ENCODE measurements around the gene RARS2. TPM values are rescaled to one million over a fixed set of nuclear protein-coding genes. Genes with fewer than 3 reads are reported as not detected.
A peak's percentile ranks its signal among the peaks of the same experiment; 100 is the strongest.

Gene RARS2
- total RNA-seq, 1 experiment from 2014 or later: 47.2 TPM

GRCh38 chr6:87484491-87484890 is 105.3 kb downstream of the RARS2 start:
- POLR2A ChIA-PET (ENCODE audit: low non-redundant PET): no interaction called here
- H3K9me3 ChIP-seq (ENCODE audit: low read depth, low read length, poor library complexity, severe bottlenecking): peaks cover 5% of the 10 kb centered on the region
- DNase-seq (ENCODE audit: low spot score): no peak
- TF ChIP-seq, protein P1, sequence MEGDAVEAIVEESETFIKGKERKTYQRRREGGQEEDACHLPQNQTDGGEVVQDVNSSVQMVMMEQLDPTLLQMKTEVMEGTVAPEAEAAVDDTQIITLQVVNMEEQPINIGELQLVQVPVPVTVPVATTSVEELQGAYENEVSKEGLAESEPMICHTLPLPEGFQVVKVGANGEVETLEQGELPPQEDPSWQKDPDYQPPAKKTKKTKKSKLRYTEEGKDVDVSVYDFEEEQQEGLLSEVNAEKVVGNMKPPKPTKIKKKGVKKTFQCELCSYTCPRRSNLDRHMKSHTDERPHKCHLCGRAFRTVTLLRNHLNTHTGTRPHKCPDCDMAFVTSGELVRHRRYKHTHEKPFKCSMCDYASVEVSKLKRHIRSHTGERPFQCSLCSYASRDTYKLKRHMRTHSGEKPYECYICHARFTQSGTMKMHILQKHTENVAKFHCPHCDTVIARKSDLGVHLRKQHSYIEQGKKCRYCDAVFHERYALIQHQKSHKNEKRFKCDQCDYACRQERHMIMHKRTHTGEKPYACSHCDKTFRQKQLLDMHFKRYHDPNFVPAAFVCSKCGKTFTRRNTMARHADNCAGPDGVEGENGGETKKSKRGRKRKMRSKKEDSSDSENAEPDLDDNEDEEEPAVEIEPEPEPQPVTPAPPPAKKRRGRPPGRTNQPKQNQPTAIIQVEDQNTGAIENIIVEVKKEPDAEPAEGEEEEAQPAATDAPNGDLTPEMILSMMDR (conservative IDR thresholded peaks at IDR 0.05; ENCODE audit: low read depth, low read length): no peak
- no peak for TF ChIP-seq EZH2 (IDR thresholded peaks at IDR 0.05; ENCODE audit: borderline replicate concordance, low read depth, low read length, poor library complexity, severe bottlenecking)
- no peak overlapping the region for H3K27ac ChIP-seq (ENCODE audit: low read depth, low read length, poor library complexity, severe bottlenecking)
- CTCF ChIA-PET: no interaction called here
- BruUV-seq (replicated peaks): no TSS peak
- intact Hi-C loops (cut with micrococcal nuclease; ENCODE audit: unreplicated experiment): loop anchor here (10.0 kb wide), 1 partner anchor 350 kb away; no protein-coding TSS in a partner anchor
- no peaks in the 10 kb centered on the region for H3K27me3 ChIP-seq (replicated peaks; ENCODE audit: insufficient read depth, low read depth, low read length, poor library complexity)
- H3K4me1 ChIP-seq (ENCODE audit: insufficient read depth, low read length, poor library complexity, severe bottlenecking): peaks cover 38% of the 10 kb centered on the region
- no peak overlapping the region for H3K4me3 ChIP-seq (ENCODE audit: low read depth, low read length, poor library complexity, severe bottlenecking)
- no peaks in the 10 kb centered on the region for H3K36me3 ChIP-seq (ENCODE audit: insufficient read depth, low read length, poor library complexity, severe bottlenecking)

DNA sequence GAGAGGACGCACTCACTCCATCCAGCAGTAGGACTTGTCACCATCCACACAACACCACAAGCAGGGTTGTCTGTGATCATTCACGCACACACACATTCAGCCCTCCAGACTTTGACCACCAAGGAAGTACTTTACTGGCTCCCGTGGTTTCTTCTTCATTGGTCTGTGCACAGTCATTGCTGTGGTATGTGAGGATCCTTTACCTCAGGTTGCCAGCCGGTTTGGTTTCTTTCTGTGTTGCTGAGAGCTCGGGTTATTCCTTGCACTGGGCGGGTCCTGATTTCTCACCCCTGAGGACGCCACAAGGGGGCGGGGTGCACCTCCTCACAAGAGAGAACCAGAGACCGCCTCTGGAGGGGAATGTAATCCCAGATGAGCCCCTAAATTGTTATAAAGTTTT is 105.9 kb downstream of the RARS2 start:
- Histone ChIP-seq H3K27me3 (replicated peaks; ENCODE audit: insufficient read depth, low read depth, low read length, poor library complexity) (no peaks in the 10 kb centered on the region), H3K4me1 (ENCODE audit: insufficient read depth, low read length, poor library complexity, severe bottlenecking) (peaks cover 34% of the 10 kb centered on the region), H3K27ac (ENCODE audit: low read depth, low read length, poor library complexity, severe bottlenecking) (no peak overlapping the region), H3K36me3 (ENCODE audit: insufficient read depth, low read length, poor library complexity, severe bottlenecking) (no peaks in the 10 kb centered on the region), H3K9me3 (ENCODE audit: low read depth, low read length, poor library complexity, severe bottlenecking) (peaks cover 5% of the 10 kb centered on the region), H3K4me3 (ENCODE audit: low read depth, low read length, poor library complexity, severe bottlenecking) (no peak overlapping the region)
- intact Hi-C loops (cut with micrococcal nuclease; ENCODE audit: unreplicated experiment): loop anchor here (10.0 kb wide), 1 partner anchor 349 kb away; no protein-coding TSS in a partner anchor
- ChIA-PET CTCF (no interaction called here), POLR2A (ENCODE audit: low non-redundant PET) (no interaction called here)
- TF ChIP-seq, protein P1 (conservative IDR thresholded peaks at IDR 0.05; ENCODE audit: low read depth, low read length): peak; percentile 37
- TF ChIP-seq EZH2 (IDR thresholded peaks at IDR 0.05; ENCODE audit: borderline replicate concordance, low read depth, low read length, poor library complexity, severe bottlenecking): no peak
- no TSS peak for BruUV-seq (replicated peaks)
- DNase-seq (ENCODE audit: low spot score): peak; percentile 44

DNA sequence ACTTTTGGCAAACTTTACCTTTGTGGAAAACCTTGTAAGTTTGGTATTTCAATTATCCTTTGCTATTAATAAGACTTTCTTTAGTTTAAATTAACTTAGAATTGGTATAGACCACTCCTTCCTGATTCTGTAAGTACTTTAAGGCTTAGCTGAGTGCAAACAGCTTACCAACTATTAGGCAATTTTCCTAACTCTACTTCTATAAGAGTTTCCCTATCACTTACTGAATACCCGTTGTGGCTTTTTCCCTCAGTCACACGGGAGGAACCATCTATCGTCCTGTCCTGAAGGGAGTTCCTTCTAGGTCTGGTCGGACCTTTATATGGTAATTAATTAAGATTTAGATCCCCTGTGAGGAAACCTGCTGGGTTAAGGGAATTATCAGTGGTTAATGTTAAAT is 107.4 kb downstream of the RARS2 start:
- Histone ChIP-seq H3K4me3 (ENCODE audit: low read depth, low read length, poor library complexity, severe bottlenecking) (no peak overlapping the region), H3K27me3 (replicated peaks; ENCODE audit: insufficient read depth, low read depth, low read length, poor library complexity) (no peaks in the 10 kb centered on the region), H3K4me1 (ENCODE audit: insufficient read depth, low read length, poor library complexity, severe bottlenecking) (peaks cover 19% of the 10 kb centered on the region), H3K36me3 (ENCODE audit: insufficient read depth, low read length, poor library complexity, severe bottlenecking) (no peaks in the 10 kb centered on the region), H3K27ac (ENCODE audit: low read depth, low read length, poor library complexity, severe bottlenecking) (peak overlapping the region; percentile 14), H3K9me3 (ENCODE audit: low read depth, low read length, poor library complexity, severe bottlenecking) (peaks cover 5% of the 10 kb centered on the region)
- DNase-seq (ENCODE audit: low spot score): peak; percentile 35
- BruUV-seq (replicated peaks): no TSS peak
- CTCF ChIA-PET: no interaction called here
- intact Hi-C loops (cut with micrococcal nuclease; ENCODE audit: unreplicated experiment): loop anchor here (10.0 kb wide), 1 partner anchor 348 kb away; no protein-coding TSS in a partner anchor
- POLR2A ChIA-PET (ENCODE audit: low non-redundant PET): no interaction called here
- TF ChIP-seq EZH2 (IDR thresholded peaks at IDR 0.05; ENCODE audit: borderline replicate concordance, low read depth, low read length, poor library complexity, severe bottlenecking): no peak
- TF ChIP-seq, protein P1 (conservative IDR thresholded peaks at IDR 0.05; ENCODE audit: low read depth, low read length): no peak
